Left ventricle myocardium superior (tissue), 1 donor: Measurements from ENCODE around the gene NOL9. TPM values are rescaled to one million over a fixed set of nuclear protein-coding genes. Genes with fewer than 3 reads are reported as not detected.

Source experiments
- ATAC-seq: fragments of 200-7000 bp; cut with Tn5 transposase; one replicate; pipeline ENCODE4 v1.9.1; 2020; ENCODE audit warnings: mild to moderate bottlenecking, moderate library complexity
- DNase-seq: peaks from one replicate; pipeline ENCODE4 v3.0.0-alpha.2; 2020
- intact Hi-C: fragments of 100-400 bp; cut with micrococcal nuclease; formaldehyde crosslinking; loops from one replicate; pipeline ENCODE4 v1.11.0; 2022
- total RNA-seq: library from RNA; stranded (reverse); fragmentation: NEBNext Ultra II Directional; extraction: Animal tissue kit (Norgen Biotek cat#: 25700); gene quantifications from one replicate; pipeline ENCODE4 v1.2.1, GENCODE V29; 2021
- donor health status: DM: no; HTN: yes; CAD: no; lungs with severe emphysema.

The NOL9 gene
- total RNA-seq, 1 donor from 2014 or later: 12.9 TPM

GRCh38 chr1:6535214-6535613, 19.1 kb downstream of the NOL9 start:
- DNase-seq (no peak), ATAC-seq (no peak)
- intact Hi-C loops: no loop called here

GRCh38 chr1:6534248-6534822, 20.0 kb downstream of the NOL9 start:
- no peak for ATAC-seq
- intact Hi-C loops: no loop called here
- no peak for DNase-seq

GRCh38 chr1:6531996-6532395, 22.3 kb downstream of the NOL9 start:
- ATAC-seq: no peak
- intact Hi-C loops: no loop called here
- DNase-seq: no peak

GRCh38 chr1:6530504-6531160, 23.7 kb downstream of the NOL9 start:
- ATAC-seq (no peak), DNase-seq (no peak)
- intact Hi-C loops: no loop called here

GRCh38 chr1:6528492-6528891, 25.8 kb downstream of the NOL9 start:
- DNase-seq (no peak), ATAC-seq (no peak)
- intact Hi-C loops: no loop called here

- no peak for ATAC-seq
- intact Hi-C loops: no loop called here
These were observed 28.0 kb downstream of the NOL9 start for GRCh38 chr1:6526316-6526715.

GRCh38 chr1:6523566-6523965, 30.7 kb downstream of the NOL9 start:
- intact Hi-C loops: no loop called here
- ATAC-seq (peak; percentile 75), DNase-seq (no peak)

More at GRCh38 chr1:6526316-6526715, 28.0 kb downstream of the NOL9 start:
- no peak for DNase-seq

- DNase-seq (no peak), ATAC-seq (no peak)
- intact Hi-C loops: no loop called here
These were observed 32.8 kb downstream of the NOL9 start for GRCh38 chr1:6521536-6521935.

- ATAC-seq (peak; percentile 64), DNase-seq (no peak)
- intact Hi-C loops: no loop called here
These were observed 34.2 kb downstream of the NOL9 start for GRCh38 chr1:6519935-6520671.

- DNase-seq: peak; percentile 55
- peak; percentile 44 for ATAC-seq
These were observed 34.8 kb downstream of the NOL9 start for GRCh38 chr1:6519491-6519934.

GRCh38 chr1:6517435-6517851, 36.9 kb downstream of the NOL9 start:
- DNase-seq: no peak
- ATAC-seq: no peak
- intact Hi-C loops: no loop called here

More at GRCh38 chr1:6519491-6519934, 34.8 kb downstream of the NOL9 start:
- intact Hi-C loops: no loop called here

- ATAC-seq (no peak), DNase-seq (no peak)
- intact Hi-C loops: no loop called here
These were observed 38.5 kb downstream of the NOL9 start for GRCh38 chr1:6515771-6516170.

- intact Hi-C loops: no loop called here
- DNase-seq (no peak), ATAC-seq (peak; percentile 42)
These were observed 41.0 kb downstream of the NOL9 start for GRCh38 chr1:6513320-6513801.

GRCh38 chr1:6512908-6513280, 41.4 kb downstream of the NOL9 start:
- DNase-seq: no peak

GRCh38 chr1:6512245-6512907, 41.9 kb downstream of the NOL9 start:
- no peak for ATAC-seq
- intact Hi-C loops: no loop called here
- no peak for DNase-seq

More at GRCh38 chr1:6512908-6513280, 41.4 kb downstream of the NOL9 start:
- no peak for ATAC-seq
- intact Hi-C loops: no loop called here

GRCh38 chr1:6511561-6512244, 42.6 kb downstream of the NOL9 start:
- no peak for ATAC-seq
- intact Hi-C loops: no loop called here
- no peak for DNase-seq

- intact Hi-C loops: no loop called here
- ATAC-seq (no peak), DNase-seq (no peak)
These were observed 43.3 kb downstream of the NOL9 start for GRCh38 chr1:6511056-6511455.

- ATAC-seq (no peak), DNase-seq (no peak)
- intact Hi-C loops: no loop called here
These were observed 43.8 kb downstream of the NOL9 start for GRCh38 chr1:6510493-6510892.

- peak; percentile 74 for ATAC-seq
- DNase-seq: no peak
- intact Hi-C loops: no loop called here
These were observed 44.4 kb downstream of the NOL9 start for GRCh38 chr1:6509919-6510291.
